GM21447 (cell line): Measurements from ENCODE around the gene PDGFB.

Source experiments
- ATAC-seq: cut with Tn5 transposase; IDR thresholded peaks from one replicate; pipeline ENCODE4 v1.9.1; 2021; ENCODE audit not compliant: unreplicated experiment

The PDGFB gene

GRCh38 chr22:39240831-39241793 is 3.7 kb downstream of the PDGFB start:
- no peak for ATAC-seq

- no peak for ATAC-seq
These were observed 5.0 kb downstream of the PDGFB start for GRCh38 chr22:39239561-39240423.

- ATAC-seq = no peak
These were observed 5.7 kb downstream of the PDGFB start for GRCh38 chr22:39238966-39239505.

GRCh38 chr22:39238561-39238960 is 6.2 kb downstream of the PDGFB start:
- no peak for ATAC-seq

- no peak for ATAC-seq
These were observed 6.7 kb downstream of the PDGFB start for GRCh38 chr22:39238101-39238466.

DNA sequence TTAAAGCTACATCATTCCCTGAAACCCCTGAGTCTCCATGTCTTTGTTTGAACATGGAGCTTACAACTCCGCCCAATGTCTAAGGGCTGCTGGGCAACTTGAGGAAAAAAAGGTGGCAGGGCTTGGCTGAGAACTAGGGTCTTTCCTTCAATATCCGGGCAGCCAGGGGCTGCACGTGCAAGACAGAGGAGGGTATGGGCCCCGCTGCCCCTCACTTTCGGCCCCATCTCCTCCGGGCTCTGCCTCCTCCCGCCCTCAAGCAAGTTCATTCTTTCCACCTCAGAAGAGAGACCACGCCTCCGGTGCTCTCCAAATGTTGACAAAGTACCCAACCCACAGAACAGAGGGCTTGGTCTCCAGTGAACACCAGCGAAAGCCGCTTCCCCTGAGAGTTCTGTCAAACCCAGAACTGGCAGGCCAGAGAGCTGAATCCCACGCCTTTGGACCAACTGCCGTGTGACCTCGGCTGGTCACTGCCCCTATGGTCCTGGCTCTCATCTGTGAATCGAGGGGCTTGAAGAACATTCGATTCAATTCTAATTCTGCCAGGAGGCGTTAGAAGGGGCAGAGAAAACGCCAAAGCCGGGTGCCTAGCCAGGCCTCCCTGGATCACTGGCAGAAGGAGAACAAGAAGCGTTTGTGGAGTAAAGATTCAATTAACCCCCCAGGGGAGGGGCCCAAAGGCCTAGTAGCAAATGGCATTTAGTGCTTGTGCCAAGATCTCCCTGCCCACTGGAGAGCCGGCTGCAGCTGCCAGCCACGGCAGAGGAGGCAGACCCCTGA is 7.3 kb downstream of the PDGFB start:
- no peak for ATAC-seq

DNA sequence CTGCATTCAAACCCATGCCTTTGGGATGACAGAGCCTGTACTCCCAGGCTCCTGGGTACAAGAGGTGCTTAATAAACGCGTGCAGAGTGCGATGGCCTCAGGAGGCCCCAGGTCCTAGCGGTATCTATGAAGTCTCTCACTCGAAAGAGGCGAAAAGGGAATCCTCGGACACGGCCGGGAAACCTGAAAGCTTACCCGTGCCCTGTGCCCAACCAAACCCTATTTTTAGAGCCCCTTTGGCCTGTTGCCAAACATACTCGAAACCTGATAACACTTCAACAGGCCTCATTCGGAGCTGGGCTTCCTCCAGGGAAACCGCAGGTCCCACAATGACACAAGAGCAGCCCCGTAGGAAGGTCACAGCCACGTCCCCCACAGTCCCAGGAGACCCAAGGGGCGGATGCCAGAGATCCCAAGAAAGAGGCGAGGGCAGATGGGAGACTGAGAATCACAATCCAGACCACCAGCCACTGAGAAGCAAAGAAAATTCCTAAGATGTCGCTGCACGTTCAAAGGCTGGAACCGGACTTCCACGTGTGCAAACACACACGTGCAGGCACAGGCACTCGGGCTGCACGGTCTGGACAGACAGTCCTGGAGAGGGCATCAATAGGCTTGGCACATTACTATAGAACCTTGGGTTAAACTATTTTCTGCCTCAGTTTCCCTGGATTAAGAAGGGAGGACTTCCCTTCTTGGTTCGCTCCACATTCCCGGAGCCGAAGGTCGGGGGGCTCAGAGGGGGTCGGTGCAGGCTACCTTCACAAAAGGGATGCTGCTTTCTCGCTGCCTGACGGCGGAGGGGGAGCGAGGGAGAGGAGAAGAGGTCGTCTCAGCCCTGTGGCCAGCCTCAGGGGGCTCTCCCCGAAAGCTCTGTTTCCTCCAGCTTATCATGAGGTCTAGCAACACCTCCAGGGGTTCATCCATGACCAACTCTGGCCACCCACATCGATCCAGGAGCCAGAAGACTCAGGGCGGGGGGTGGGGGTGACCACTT is 8.2 kb downstream of the PDGFB start:
- peak; percentile 45 for ATAC-seq

DNA sequence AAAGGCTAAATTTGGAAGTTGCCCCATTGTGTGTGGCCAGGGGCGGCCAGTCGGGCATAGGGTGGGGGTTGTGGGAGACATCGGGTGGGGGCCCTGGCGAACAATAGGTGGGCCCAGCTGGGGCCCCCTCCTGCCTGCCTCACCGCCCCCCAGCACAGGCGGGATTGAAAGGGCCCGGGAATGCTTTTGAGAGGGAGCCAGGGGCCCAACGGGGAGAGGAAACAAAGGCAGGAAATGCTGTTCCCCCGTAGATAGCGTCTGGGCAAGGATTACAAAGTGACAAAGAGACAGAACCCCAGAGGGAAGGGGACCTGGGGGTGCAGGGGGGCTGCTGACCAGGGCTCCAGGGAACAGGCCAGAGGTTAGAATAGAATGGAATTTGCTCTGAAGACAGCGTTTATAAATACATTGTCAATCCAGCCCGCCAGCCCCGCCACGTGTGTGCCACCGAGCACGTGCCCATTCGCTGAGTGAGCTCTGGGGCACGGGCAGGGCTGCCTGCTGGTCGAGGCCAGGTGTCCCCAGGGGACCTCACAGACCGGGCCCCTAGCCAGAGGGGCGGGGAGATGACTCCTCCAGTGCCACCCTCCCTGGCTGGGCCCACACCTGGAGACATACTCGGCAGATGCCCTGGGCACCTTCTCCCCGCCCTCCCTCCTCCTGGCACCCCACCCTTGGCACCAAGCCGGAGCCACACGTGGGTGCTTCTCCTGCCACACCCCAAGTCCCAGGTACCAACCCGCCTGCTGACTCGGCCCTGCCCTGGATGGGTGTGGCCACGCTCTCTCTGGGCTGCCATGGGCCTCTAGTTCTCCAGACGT is 9.7 kb downstream of the PDGFB start:
- no peak for ATAC-seq

- no peak for ATAC-seq
These were observed 10.4 kb downstream of the PDGFB start for GRCh38 chr22:39234472-39234787.

GRCh38 chr22:39233710-39234471 is 10.9 kb downstream of the PDGFB start:
- ATAC-seq = no peak

DNA sequence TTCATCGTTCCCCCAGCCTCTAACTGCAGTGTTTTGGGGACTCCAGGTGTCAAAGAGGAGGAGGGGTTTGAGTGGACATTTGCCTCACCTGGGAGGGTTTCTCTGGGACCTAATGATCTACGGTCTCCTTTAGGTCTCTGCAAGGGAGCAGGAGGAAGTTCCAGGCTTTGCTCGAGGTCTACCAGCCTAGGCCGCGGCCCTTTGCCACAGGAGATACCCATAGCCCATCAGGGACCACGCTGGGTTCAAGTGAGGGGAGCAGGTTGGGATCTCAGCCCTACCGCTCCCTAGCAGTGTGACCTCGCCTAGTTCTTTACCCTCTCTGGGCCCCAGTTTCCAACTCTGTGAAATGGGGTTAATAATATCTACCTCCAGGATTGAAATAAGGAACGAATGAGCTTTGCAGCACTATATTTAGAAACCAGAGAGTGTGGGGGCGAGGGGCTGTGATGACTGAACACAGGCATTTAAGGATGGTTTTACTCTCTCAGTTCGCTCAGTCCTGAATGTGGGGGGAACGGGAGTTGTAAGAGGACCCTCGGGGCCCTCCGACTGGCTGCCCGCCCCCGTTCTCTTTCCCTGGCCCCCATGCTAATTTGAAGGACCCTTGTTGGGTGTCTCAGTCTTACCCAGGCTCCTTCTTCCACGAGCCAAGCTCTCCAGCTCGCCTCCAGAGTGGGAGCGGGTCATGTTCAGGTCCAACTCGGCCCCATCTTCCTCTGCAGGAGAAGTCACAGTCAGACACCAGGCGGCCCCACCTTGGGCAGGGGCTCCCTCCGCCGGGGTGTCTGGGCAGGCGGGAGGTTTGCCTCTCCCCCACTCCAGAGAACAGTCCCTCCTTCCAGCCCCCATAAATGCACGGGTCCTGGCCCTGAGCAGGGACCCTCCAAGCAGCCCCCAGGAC is 11.7 kb downstream of the PDGFB start:
- ATAC-seq = no peak

GRCh38 chr22:39232246-39232645 is 12.5 kb downstream of the PDGFB start:
- ATAC-seq = no peak

DNA sequence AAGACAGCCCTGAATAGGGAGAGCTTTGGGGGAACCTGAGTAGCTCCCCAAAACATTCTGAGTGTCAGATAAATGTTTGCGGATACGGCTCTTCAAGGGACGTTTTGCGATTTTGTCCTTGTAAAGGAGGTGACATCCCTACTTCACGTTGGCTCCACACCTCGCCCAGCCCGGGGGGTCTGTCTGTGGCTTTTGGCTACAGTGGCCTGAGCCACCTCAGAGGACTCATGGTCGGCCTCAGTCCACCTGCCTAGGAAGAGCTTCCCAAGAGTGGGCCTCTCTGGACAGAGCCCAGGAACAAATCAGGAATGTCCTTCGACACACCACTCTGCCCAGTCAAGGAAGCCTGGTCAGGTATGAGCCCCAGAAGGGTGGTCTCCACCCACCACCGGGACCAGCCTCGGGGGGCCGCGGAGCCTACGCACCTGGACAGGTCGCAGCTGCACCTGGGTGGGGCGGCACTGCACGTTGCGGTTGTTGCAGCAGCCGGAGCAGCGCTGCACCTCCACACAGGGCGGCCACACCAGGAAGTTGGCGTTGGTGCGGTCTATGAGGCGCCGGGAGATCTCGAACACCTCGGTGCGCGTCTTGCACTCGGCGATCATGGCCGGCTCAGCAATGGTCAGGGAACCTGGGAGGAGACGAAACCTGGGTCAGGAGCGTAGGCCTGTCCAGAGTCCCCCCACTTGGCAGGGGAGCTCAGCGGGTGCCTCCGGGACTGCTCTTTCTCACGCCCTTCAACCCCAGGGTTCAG is 13.4 kb downstream of the PDGFB start:
- no peak for ATAC-seq

DNA sequence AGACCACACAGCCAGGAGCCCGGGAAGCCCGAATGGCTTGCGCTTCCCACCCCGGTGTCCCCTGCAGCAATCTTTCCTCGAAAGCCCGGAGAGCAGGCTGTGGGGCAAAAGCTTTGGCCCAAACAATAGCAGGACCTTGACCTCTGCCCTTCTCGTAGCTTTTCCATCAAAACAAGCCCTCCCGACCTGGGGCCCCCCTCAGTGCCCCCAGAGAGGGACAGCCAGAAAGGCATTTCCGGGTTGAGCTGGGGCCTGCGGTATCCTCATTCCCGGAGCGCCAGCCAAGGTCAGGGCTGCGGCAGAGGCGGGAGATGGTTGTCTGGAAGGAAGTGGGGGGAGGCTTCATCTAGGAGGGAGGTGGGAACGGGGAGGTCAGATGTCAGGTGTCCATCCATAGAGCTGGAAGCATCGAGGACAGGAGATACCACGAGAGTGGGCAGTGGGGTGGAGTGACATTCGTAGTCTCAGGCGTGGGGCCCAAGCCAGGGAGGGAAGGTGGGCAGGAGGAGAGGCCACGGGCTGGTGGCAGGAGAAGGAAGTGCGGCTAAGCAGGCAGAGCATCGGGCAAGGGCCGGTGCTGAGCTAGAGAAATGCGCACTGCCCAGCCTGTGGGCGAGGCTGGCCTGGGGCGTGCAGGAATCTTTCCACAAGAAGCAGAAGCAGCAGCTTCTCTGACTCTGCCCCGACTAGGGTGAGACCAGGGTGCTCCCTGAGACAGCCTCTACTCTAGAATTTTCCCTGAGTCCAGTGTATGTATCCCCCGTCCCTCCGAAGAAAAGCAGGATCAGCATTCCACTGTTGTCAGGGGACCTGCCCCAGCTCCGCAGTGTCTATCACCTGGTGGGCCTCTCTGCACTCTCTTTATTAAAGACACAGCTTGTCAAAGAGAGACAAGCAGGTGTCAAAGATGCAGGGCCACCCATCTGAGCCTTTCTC is 14.3 kb downstream of the PDGFB start:
- no peak for ATAC-seq

GRCh38 chr22:39229688-39230260 is 15.0 kb downstream of the PDGFB start:
- no peak for ATAC-seq
